Measurements from ENCODE around the gene CCDC137. TPM values are rescaled to one million over a fixed set of nuclear protein-coding genes. Genes with fewer than 3 reads are reported as not detected.

CCDC137 gene
- total RNA-seq, 1 donor from 2014 or later, result 6.9 TPM

- DNase-seq (ENCODE audit: low read depth in 2 of 2), result no peak
Measured at GRCh38 chr17:81715107-81715871, 48.8 kb downstream of the CCDC137 start.

DNA sequence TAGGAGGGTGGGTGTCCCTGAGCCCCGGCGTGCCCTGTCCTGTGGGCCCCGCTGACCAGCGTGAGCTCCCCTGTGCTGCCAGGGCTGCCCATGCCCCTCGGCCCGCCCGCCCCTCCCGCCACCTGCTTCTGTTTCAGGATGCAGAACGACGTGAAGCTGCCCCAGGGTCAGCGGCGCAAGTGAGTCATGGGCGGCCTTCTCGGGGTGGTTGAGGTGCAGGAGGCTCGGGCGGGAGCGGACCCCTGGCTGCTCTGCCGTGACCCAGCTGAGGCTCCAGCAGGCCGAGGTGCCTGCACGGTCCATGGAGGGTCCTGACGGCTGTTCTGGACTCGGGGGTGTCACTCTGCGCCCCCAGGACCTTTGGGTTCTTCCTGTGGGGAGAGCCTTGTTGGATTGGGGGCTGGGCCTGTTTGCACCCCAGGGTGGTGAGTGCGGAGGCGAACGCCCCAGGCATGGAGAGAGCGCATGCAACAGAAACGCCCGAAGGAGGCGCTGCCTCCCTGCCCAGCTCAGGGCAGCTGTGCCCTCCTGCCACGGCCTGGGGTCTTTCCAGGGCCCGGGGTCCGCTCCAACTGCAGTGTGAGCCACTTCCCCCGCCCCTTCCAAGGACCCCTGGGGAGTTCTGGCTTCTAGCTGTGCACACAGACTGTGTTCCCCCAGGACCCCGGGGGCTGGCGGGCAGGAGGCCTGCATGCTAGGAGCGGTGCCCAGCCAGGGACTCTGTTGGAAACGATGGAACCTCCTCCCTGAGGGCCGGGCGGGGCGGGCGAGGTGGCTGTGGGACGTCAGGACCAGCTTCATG is 49.5 kb downstream of the CCDC137 start:
- no peak for DNase-seq (ENCODE audit: low read depth in 2 of 2)

DNA sequence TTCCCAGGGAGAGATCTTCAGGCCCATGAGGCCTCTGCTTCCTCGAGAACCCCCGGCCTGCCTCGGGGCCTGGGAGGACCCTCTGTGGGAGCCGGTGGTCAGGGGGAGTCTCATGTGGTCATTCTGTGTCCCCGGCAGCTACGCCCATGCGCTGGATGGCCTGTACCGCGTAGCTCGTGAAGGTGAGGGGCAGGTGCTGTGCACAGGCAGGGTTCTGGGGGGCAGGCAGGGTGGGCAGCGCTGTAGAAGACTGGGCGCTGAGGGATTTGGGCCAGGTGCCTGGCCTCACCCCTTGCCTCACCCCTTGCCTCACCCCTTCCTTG is 50.1 kb downstream of the CCDC137 start:
- DNase-seq (ENCODE audit: low read depth in 2 of 2), result no peak

- DNase-seq (ENCODE audit: low read depth in 2 of 2), result no peak
Measured at GRCh38 chr17:81717049-81717765, 50.7 kb downstream of the CCDC137 start.

DNA sequence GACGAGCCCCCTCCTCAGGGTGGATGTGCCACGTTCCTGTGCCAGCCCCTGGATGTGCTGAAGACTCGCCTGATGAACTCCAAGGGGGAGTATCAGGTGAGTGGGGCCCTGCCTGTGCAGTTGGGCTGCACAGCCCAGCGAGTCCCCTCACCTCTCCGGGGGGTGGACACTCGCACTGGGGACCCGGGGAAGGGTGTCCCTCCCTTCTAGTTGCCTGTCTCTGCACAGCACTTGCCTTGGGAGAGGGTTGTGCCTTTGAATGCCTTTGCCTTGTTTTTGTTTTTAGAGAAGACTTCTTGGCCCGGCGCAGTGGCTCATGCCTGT is 51.2 kb downstream of the CCDC137 start:
- DNase-seq (ENCODE audit: low read depth in 2 of 2), result no peak

DNA sequence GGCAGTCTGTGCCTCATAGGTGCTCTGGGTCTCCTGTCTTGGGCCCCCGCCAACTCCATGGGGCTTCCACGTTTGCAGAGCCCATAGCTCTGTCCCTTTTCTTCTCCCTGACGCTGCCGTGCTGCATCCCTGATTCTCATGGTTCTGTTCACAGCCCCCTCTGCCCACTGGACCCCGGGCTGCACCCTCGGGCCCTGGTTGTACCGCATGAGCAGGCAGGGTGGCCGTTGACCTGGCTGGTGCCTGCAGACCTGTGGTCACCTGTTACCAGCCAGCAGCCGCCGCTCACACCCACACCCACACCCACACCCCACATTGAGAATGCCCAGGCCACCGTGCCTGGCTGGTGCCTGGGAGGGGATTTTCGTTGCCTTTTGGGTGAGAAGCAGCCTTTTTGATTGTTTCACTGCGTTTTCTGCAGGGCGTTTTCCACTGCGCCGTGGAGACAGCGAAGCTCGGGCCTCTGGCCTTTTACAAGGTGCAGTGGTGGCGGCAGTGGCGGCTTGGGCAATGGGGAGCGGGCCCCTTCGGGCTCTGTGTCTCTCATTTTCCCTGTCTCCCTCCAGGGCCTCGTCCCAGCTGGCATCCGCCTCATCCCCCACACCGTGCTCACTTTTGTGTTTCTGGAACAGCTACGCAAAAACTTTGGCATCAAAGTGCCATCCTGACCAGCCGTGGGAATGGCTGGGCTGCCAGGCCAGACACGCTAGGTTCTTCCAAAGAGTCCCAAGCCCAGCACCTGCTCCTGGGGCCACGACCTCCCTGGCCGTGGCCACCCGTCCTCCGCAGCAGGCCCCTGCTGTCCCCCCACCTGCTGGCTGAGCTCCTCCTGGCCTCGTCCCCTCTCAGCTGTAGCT is 53.1 kb downstream of the CCDC137 start:
- DNase-seq (ENCODE audit: low read depth in 2 of 2), result no peak

DNA sequence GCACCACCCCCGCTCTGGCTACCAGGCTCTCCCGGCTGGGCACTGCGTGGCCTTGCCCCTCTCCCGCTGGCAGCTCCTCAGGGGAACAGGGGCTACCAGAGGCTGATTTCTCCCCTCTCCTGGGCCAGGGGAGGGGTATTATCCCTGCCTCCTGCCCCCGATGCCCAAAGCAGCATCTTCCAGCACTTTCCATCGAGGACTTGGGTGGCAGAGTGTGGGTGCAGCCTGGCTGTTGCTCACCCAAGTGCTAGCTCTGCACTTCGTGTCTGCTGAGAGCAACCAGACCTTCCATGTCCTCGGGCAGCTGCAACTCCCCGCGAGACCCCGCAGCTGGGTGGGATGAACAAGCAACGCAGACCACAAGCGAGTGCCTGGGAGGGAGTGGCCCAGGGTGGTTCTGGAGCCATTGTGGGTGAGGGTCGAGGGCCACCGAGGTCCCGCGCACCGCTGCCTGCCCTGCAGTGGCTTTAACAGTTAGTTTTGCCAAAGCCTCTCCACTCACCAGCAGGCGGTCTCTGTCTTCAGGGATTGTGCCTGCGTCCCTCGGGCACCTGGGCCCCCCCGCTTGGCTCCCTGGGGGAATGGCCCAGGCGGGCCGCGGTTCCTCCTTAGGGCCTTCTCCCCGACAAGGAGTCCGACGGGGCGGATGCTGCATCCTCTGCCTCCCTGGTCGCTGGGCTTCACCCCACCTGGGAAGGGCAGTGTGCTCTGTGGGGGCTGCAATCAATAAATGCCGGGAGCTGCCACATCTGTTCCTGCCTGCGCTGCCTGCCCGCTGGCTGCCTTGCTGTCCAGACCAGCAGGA is 53.9 kb downstream of the CCDC137 start:
- no peak for DNase-seq (ENCODE audit: low read depth in 2 of 2)

GRCh38 chr17:81722184-81723120 is 55.9 kb downstream of the CCDC137 start:
- DNase-seq (ENCODE audit: low read depth in 2 of 2), result no peak

Other genes with a start within 250 kb of the CCDC137 start
- 3,444 and 5,949 TPM in 2 replicates for gene ACTG1, start 153.9 kb upstream of the CCDC137 start, total RNA-seq
- 0.20 and 0.44 TPM in 2 replicates for gene FSCN2, start 138.4 kb upstream of the CCDC137 start, total RNA-seq
- gene FAAP100, start 114.4 kb upstream of the CCDC137 start, total RNA-seq, result 10.0 and 13.9 TPM in 2 replicates
- 51.2 and 61.5 TPM in 2 replicates for gene NPLOC4, start 29.6 kb upstream of the CCDC137 start, total RNA-seq
- gene TSPAN10, start 29.5 kb upstream of the CCDC137 start, total RNA-seq, result 0.22 and 0.99 TPM in 2 replicates
- 1.1 and 4.8 TPM in 2 replicates for gene PDE6G, start 10.2 kb upstream of the CCDC137 start, total RNA-seq
- gene OXLD1, start 132 bp upstream of the CCDC137 start, total RNA-seq, result 21.4 and 30.4 TPM in 2 replicates
- gene ARL16, start 17.1 kb downstream of the CCDC137 start, total RNA-seq, result 28.6 and 29.4 TPM in 2 replicates
- 43.2 and 45.2 TPM in 2 replicates for gene HGS, start 17.3 kb downstream of the CCDC137 start, total RNA-seq
- gene MRPL12, start 36.6 kb downstream of the CCDC137 start, total RNA-seq, result 7.8 and 8.7 TPM in 2 replicates
- gene SLC25A10, start 45.5 kb downstream of the CCDC137 start, total RNA-seq, result 6.7 and 11.8 TPM in 2 replicates
- gene GCGR, start 137.4 kb downstream of the CCDC137 start, total RNA-seq, result not detected in 2 replicates
- gene MCRIP1, start 166.6 kb downstream of the CCDC137 start, total RNA-seq, result 93.7 and 178 TPM in 2 replicates
- gene PPP1R27, start 168.3 kb downstream of the CCDC137 start, total RNA-seq, result not detected in 2 replicates
- 504 and 688 TPM in 2 replicates for gene P4HB, start 193.8 kb downstream of the CCDC137 start, total RNA-seq
- 91.7 and 92.9 TPM in 2 replicates for gene ARHGDIA, start 204.6 kb downstream of the CCDC137 start, total RNA-seq
- 107 and 136 TPM in 2 replicates for gene ALYREF, start 224.8 kb downstream of the CCDC137 start, total RNA-seq
- gene ANAPC11, start 225.0 kb downstream of the CCDC137 start, total RNA-seq, result 102 and 112 TPM in 2 replicates
- gene NPB, start 235.5 kb downstream of the CCDC137 start, total RNA-seq, result under 0.01 TPM in 1 of 2 replicates, not detected in the other
- gene PCYT2, start 244.7 kb downstream of the CCDC137 start, total RNA-seq, result 24.0 and 27.6 TPM in 2 replicates

All from lung microvascular endothelial cell (primary cell).